ENCODE results near the gene HLA-DOB. TPM values are rescaled to one million over a fixed set of nuclear protein-coding genes. Genes with fewer than 3 reads are reported as not detected.

HLA-DOB gene
- total RNA-seq, 2 donors from 2014 or later: 0.54 TPM; not detected in 1

- ATAC-seq (ENCODE audit: insufficient number of reproducible peaks, low FRiP score, low read depth): no peak
- Histone ChIP-seq H3K27me3 (replicated peaks; ENCODE audit: insufficient read depth) (no peaks in the 10 kb centered on the region), H3K27ac (no peak overlapping the region), H3K9me3 (no peaks in the 10 kb centered on the region), H3K36me3 (peaks cover 26% of the 10 kb centered on the region), H3K4me1 (ENCODE audit: control insufficient read depth in 1 of 2, low read depth in 2 of 2) (peaks cover 11 to 28% of the 10 kb centered on the region in 2 donors), H3K4me3 (no peak overlapping the region)
- no peak for DNase-seq (ENCODE audit: low spot score)
- TF ChIP-seq, protein P1, sequence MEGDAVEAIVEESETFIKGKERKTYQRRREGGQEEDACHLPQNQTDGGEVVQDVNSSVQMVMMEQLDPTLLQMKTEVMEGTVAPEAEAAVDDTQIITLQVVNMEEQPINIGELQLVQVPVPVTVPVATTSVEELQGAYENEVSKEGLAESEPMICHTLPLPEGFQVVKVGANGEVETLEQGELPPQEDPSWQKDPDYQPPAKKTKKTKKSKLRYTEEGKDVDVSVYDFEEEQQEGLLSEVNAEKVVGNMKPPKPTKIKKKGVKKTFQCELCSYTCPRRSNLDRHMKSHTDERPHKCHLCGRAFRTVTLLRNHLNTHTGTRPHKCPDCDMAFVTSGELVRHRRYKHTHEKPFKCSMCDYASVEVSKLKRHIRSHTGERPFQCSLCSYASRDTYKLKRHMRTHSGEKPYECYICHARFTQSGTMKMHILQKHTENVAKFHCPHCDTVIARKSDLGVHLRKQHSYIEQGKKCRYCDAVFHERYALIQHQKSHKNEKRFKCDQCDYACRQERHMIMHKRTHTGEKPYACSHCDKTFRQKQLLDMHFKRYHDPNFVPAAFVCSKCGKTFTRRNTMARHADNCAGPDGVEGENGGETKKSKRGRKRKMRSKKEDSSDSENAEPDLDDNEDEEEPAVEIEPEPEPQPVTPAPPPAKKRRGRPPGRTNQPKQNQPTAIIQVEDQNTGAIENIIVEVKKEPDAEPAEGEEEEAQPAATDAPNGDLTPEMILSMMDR (IDR thresholded peaks at IDR 0.05): no peak
Observed at GRCh38 chr6:32847004-32847403, 30.2 kb upstream of the HLA-DOB start.

GRCh38 chr6:32845384-32845884 is 28.6 kb upstream of the HLA-DOB start:
- Histone ChIP-seq H3K27ac (no peak overlapping the region), H3K27me3 (replicated peaks; ENCODE audit: insufficient read depth) (no peaks in the 10 kb centered on the region), H3K36me3 (peaks cover 26% of the 10 kb centered on the region), H3K9me3 (no peaks in the 10 kb centered on the region), H3K4me1 (ENCODE audit: control insufficient read depth in 1 of 2, low read depth in 2 of 2) (peaks cover 4 to 16% of the 10 kb centered on the region in 2 donors), H3K4me3 (peak overlapping the region; percentile 93)
- ATAC-seq (ENCODE audit: insufficient number of reproducible peaks, low FRiP score, low read depth) (no peak), DNase-seq (ENCODE audit: low spot score) (no peak)
- TF ChIP-seq, protein P1 (IDR thresholded peaks at IDR 0.05): no peak

DNA sequence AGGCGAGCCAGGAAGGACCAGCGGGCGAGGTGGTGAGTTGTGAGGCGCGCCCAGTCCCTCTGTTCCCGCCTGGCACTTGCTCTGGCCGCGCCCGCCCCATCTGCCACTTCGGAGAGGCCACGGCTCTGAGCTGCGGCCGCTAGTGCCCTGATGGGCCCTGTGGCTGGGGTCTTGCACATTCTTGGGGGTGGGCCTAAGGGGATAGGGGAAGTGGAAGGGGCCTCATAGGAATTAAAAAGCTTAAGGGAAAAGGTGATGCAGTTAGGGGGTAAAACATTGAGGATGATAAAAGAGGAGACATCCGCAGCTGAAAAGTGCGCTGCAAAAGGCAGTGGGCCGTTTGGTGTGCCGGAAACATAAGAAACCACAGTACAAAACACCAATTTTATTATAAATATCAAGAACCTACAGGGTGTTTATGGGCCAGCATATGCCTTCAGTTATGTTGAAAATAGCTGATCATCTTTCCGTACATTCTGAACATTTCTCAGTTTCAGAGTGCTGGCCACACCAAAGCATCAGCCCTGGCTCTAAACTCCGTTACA is 28.1 kb upstream of the HLA-DOB start:
- DNase-seq (ENCODE audit: low spot score): no peak
- TF ChIP-seq, protein P1 (IDR thresholded peaks at IDR 0.05): no peak
- ATAC-seq (ENCODE audit: insufficient number of reproducible peaks, low FRiP score, low read depth): no peak
- Histone ChIP-seq H3K27ac (peak overlapping the region; percentile 91 to 94), H3K27me3 (replicated peaks; ENCODE audit: insufficient read depth) (no peaks in the 10 kb centered on the region), H3K4me1 (ENCODE audit: control insufficient read depth in 1 of 2, low read depth in 2 of 2) (peaks cover 4 to 16% of the 10 kb centered on the region in 2 donors), H3K4me3 (peak overlapping the region; percentile 93), H3K36me3 (peaks cover 26% of the 10 kb centered on the region), H3K9me3 (no peaks in the 10 kb centered on the region)

GRCh38 chr6:32843979-32844838 is 27.4 kb upstream of the HLA-DOB start, which contains the start of gene PSMB8:
PSMB8 (minus strand) TSS chr6:32844047; CDS start chr6:32843996, 51 bp downstream.
- ATAC-seq (ENCODE audit: insufficient number of reproducible peaks, low FRiP score, low read depth): peak; percentile 94
- peaks cover 26% of the 10 kb centered on the region for H3K36me3 ChIP-seq
- DNase-seq (ENCODE audit: low spot score): peak; percentile 96
- peak within 1 kb of the TSS; percentile 93 for H3K4me3 ChIP-seq
- no peaks in the 10 kb centered on the region for H3K9me3 ChIP-seq
- no peaks in the 10 kb centered on the region for H3K27me3 ChIP-seq (replicated peaks; ENCODE audit: insufficient read depth)
- peak within 1 kb of the TSS; percentile 91 to 94 for H3K27ac ChIP-seq
- TF ChIP-seq, protein P1 (IDR thresholded peaks at IDR 0.05): no peak
- peaks cover 4 to 16% of the 10 kb centered on the region in 2 donors for H3K4me1 ChIP-seq (ENCODE audit: control insufficient read depth in 1 of 2, low read depth in 2 of 2)

GRCh38 chr6:32843331-32843978 is 26.7 kb upstream of the HLA-DOB start:
- no peaks in the 10 kb centered on the region for H3K27me3 ChIP-seq (replicated peaks; ENCODE audit: insufficient read depth)
- H3K4me3 ChIP-seq: peak overlapping the region; percentile 93
- no peak for DNase-seq (ENCODE audit: low spot score)
- H3K36me3 ChIP-seq: peaks cover 19% of the 10 kb centered on the region
- TF ChIP-seq, protein P1 (IDR thresholded peaks at IDR 0.05): no peak
- no peaks in the 10 kb centered on the region for H3K9me3 ChIP-seq
- peaks cover 4 to 16% of the 10 kb centered on the region in 2 donors for H3K4me1 ChIP-seq (ENCODE audit: control insufficient read depth in 1 of 2, low read depth in 2 of 2)
- H3K27ac ChIP-seq: peak overlapping the region; percentile 91 to 94
- no peak for ATAC-seq (ENCODE audit: insufficient number of reproducible peaks, low FRiP score, low read depth)

All from thoracic aorta (tissue), 2 donors.